Measurements from ENCODE around the gene CHRNA1.

Gene CHRNA1

GRCh38 chr2:174791020-174791419 lies 26.7 kb upstream of the CHRNA1 start:
- no peaks in the 10 kb centered on the region for H3K79me2 ChIP-seq (ENCODE audit: low read length)
- H3K4me2 ChIP-seq (ENCODE audit: low read length), result no peak overlapping the region
- no peaks in the 10 kb centered on the region for H3K36me3 ChIP-seq (replicated peaks; ENCODE audit: low read depth, low read length)
- TF ChIP-seq CTCF (IDR thresholded peaks at IDR 0.05; ENCODE audit: low read depth, low read length) (no peak), EZH2phosphoT487 (IDR thresholded peaks at IDR 0.05; ENCODE audit: low read depth) (no peak)
- H3K27me3 ChIP-seq (ENCODE audit: low read depth, low read length), result no peaks in the 10 kb centered on the region
- no peak overlapping the region for H3K4me3 ChIP-seq (ENCODE audit: low read length)
- H4K20me1 ChIP-seq (ENCODE audit: insufficient read depth, low read length), result no peaks in the 10 kb centered on the region
- no peak overlapping the region for H3K27ac ChIP-seq (ENCODE audit: low read length)
- no peak overlapping the region for H3K9ac ChIP-seq (ENCODE audit: low read length)
- H2AFZ ChIP-seq (ENCODE audit: low read depth, low read length), result no peak overlapping the region
- H3K4me1 ChIP-seq (ENCODE audit: low read length), result no peaks in the 10 kb centered on the region
- H3K9me3 ChIP-seq (ENCODE audit: insufficient read depth, low read length), result no peaks in the 10 kb centered on the region

GRCh38 chr2:174789001-174789400 lies 24.7 kb upstream of the CHRNA1 start:
- TF ChIP-seq EZH2phosphoT487 (IDR thresholded peaks at IDR 0.05; ENCODE audit: low read depth), result no peak
- TF ChIP-seq CTCF (IDR thresholded peaks at IDR 0.05; ENCODE audit: low read depth, low read length), result no peak
- H3K4me1 ChIP-seq (ENCODE audit: low read length), result no peaks in the 10 kb centered on the region
- no peak overlapping the region for H3K4me2 ChIP-seq (ENCODE audit: low read length)

GRCh38 chr2:174788291-174788929 lies 24.1 kb upstream of the CHRNA1 start:
- TF ChIP-seq CTCF (IDR thresholded peaks at IDR 0.05; ENCODE audit: low read depth, low read length) (no peak), EZH2phosphoT487 (IDR thresholded peaks at IDR 0.05; ENCODE audit: low read depth) (no peak)
- H3K4me1 ChIP-seq (ENCODE audit: low read length), result no peaks in the 10 kb centered on the region
- no peak overlapping the region for H2AFZ ChIP-seq (ENCODE audit: low read depth, low read length)

More at GRCh38 chr2:174789001-174789400, 24.7 kb upstream of the CHRNA1 start:
- Histone ChIP-seq H3K36me3 (replicated peaks; ENCODE audit: low read depth, low read length) (no peaks in the 10 kb centered on the region), H3K27ac (ENCODE audit: low read length) (no peak overlapping the region), H3K27me3 (ENCODE audit: low read depth, low read length) (no peaks in the 10 kb centered on the region; the same call in 1 of the 2 replicates), H4K20me1 (ENCODE audit: insufficient read depth, low read length) (no peaks in the 10 kb centered on the region), H3K9ac (ENCODE audit: low read length) (no peak overlapping the region), H3K79me2 (ENCODE audit: low read length) (no peaks in the 10 kb centered on the region), H3K9me3 (ENCODE audit: insufficient read depth, low read length) (no peaks in the 10 kb centered on the region), H3K4me3 (ENCODE audit: low read length) (no peak overlapping the region), H2AFZ (ENCODE audit: low read depth, low read length) (no peak overlapping the region)

GRCh38 chr2:174787487-174788205 lies 23.4 kb upstream of the CHRNA1 start:
- Histone ChIP-seq H3K36me3 (replicated peaks; ENCODE audit: low read depth, low read length) (no peaks in the 10 kb centered on the region), H3K9ac (ENCODE audit: low read length) (no peak overlapping the region)

More at GRCh38 chr2:174788291-174788929, 24.1 kb upstream of the CHRNA1 start:
- Histone ChIP-seq H4K20me1 (ENCODE audit: insufficient read depth, low read length) (no peaks in the 10 kb centered on the region), H3K4me3 (ENCODE audit: low read length) (no peak overlapping the region), H3K36me3 (replicated peaks; ENCODE audit: low read depth, low read length) (no peaks in the 10 kb centered on the region), H3K9ac (ENCODE audit: low read length) (no peak overlapping the region), H3K4me2 (ENCODE audit: low read length) (no peak overlapping the region), H3K79me2 (ENCODE audit: low read length) (no peaks in the 10 kb centered on the region), H3K9me3 (ENCODE audit: insufficient read depth, low read length) (no peaks in the 10 kb centered on the region), H3K27me3 (ENCODE audit: low read depth, low read length) (no peaks in the 10 kb centered on the region; the same call in 1 of the 2 replicates), H3K27ac (ENCODE audit: low read length) (no peak overlapping the region)

More at GRCh38 chr2:174787487-174788205, 23.4 kb upstream of the CHRNA1 start:
- Histone ChIP-seq H3K4me2 (ENCODE audit: low read length) (no peak overlapping the region), H3K9me3 (ENCODE audit: insufficient read depth, low read length) (no peaks in the 10 kb centered on the region), H3K4me3 (ENCODE audit: low read length) (no peak overlapping the region), H2AFZ (ENCODE audit: low read depth, low read length) (no peak overlapping the region), H3K79me2 (ENCODE audit: low read length) (no peaks in the 10 kb centered on the region), H3K27me3 (ENCODE audit: low read depth, low read length) (no peaks in the 10 kb centered on the region; the same call in 1 of the 2 replicates), H4K20me1 (ENCODE audit: insufficient read depth, low read length) (no peaks in the 10 kb centered on the region), H3K4me1 (ENCODE audit: low read length) (no peaks in the 10 kb centered on the region), H3K27ac (ENCODE audit: low read length) (no peak overlapping the region)
- no peak for TF ChIP-seq EZH2phosphoT487 (IDR thresholded peaks at IDR 0.05; ENCODE audit: low read depth)
- no peak for TF ChIP-seq CTCF (IDR thresholded peaks at IDR 0.05; ENCODE audit: low read depth, low read length)

Data from OCI-LY3 (cell line).